HG03457 (cell line): ENCODE results near the gene UTP14C.
"Not testable (repeated sequence)": the region's sequence is repeated elsewhere in the genome, so short reads cannot be mapped to it uniquely, and the experiment has no call there.

Experiments used
- ATAC-seq: cut with Tn5 transposase; IDR thresholded peaks from one replicate; pipeline ENCODE4 v1.9.1; 2021; ENCODE audit warnings: moderate number of reproducible peaks; ENCODE audit not compliant: unreplicated experiment

Gene UTP14C

GRCh38 chr13:52024481-52024880, at the start of gene UTP14C:
Gene UTP14C (plus strand): TSS chr13:52024691. CDS start chr13:52028805, 4,114 bp downstream.
- no peak for ATAC-seq

- no peak for ATAC-seq
Observed at GRCh38 chr13:51976423-51976822, 48.1 kb upstream of the UTP14C start.

GRCh38 chr13:51976890-51977289, 47.6 kb upstream of the UTP14C start:
- no peak for ATAC-seq

GRCh38 chr13:51977625-51978024, 46.9 kb upstream of the UTP14C start:
- no peak for ATAC-seq

GRCh38 chr13:51978796-51979556, 45.5 kb upstream of the UTP14C start:
- no peak for ATAC-seq

- no peak for ATAC-seq
Observed at GRCh38 chr13:51980908-51981307, 43.6 kb upstream of the UTP14C start.

GRCh38 chr13:51981355-51981754, 43.1 kb upstream of the UTP14C start:
- no peak for ATAC-seq

- not testable (repeated sequence) for ATAC-seq
Observed at GRCh38 chr13:51983292-51983691, 41.2 kb upstream of the UTP14C start.

- ATAC-seq: not testable (repeated sequence)
Observed at GRCh38 chr13:51984904-51985303, 39.6 kb upstream of the UTP14C start.

- ATAC-seq: no peak
Observed at GRCh38 chr13:51988988-51989618, 35.4 kb upstream of the UTP14C start.

GRCh38 chr13:51993713-51994112, 30.8 kb upstream of the UTP14C start:
- ATAC-seq: no peak

GRCh38 chr13:51995677-51996551, 28.6 kb upstream of the UTP14C start:
- no peak for ATAC-seq

GRCh38 chr13:51996641-51997040, 27.9 kb upstream of the UTP14C start:
- no peak for ATAC-seq

GRCh38 chr13:51997186-51997585, 27.3 kb upstream of the UTP14C start:
- no peak for ATAC-seq

GRCh38 chr13:51997641-51998330, 26.7 kb upstream of the UTP14C start:
- no peak for ATAC-seq

- ATAC-seq: no peak
Observed at GRCh38 chr13:51998723-51999509, 25.6 kb upstream of the UTP14C start.

- ATAC-seq: no peak
Observed at GRCh38 chr13:51999510-51999911, 25.0 kb upstream of the UTP14C start.

- ATAC-seq: no peak
Observed at GRCh38 chr13:51999921-52000320, 24.6 kb upstream of the UTP14C start.

- no peak for ATAC-seq
Observed at GRCh38 chr13:52001120-52001731, 23.3 kb upstream of the UTP14C start.

- ATAC-seq: no peak
Observed at GRCh38 chr13:52002361-52002760, 22.1 kb upstream of the UTP14C start.
